22Rv1 (cell line): ENCODE measurements around the gene CYP2W1.

Experiments
- CTCF ChIP-seq: fragments of 450-650 bp; IDR thresholded peaks from 2 replicates; pipeline ENCODE4 v1.5.1; 2017; ENCODE audit warnings: mild to moderate bottlenecking
- ZFX ChIP-seq: fragments of 450-650 bp; IDR thresholded peaks from 2 replicates; pipeline ENCODE4 v1.6.1; 2017; ENCODE audit warnings: antibody characterized with exemption, borderline replicate concordance

GRCh38 chr7:1022801-1023465 is 40.0 kb downstream of the CYP2W1 start:
- TF ChIP-seq CTCF (no peak), ZFX (no peak)
